PC-9 (cell line): ENCODE data around the gene ALK.

Experiments
- CTCF ChIP-seq: fragments of 200-600 bp; sonication (generic); conservative IDR thresholded peaks from 2 replicates; pipeline ENCODE4 v1.6.1; 2017; ENCODE audit warnings: mixed run types, antibody characterized with exemption, mild to moderate bottlenecking, moderate library complexity
- EZH2 ChIP-seq: fragments of 200-600 bp; sonication (generic); IDR thresholded peaks from 2 replicates; pipeline ENCODE4 v1.8.0; 2017; ENCODE audit warnings: antibody characterized with exemption, low read depth

GRCh38 chr2:29308366-29308765 lies 613.0 kb downstream of the ALK start:
- no peak for TF ChIP-seq CTCF
- no peak for TF ChIP-seq EZH2
